T-helper 17 cell (primary cell): ENCODE measurements around the gene VPS45. TPM values are rescaled to one million over a fixed set of nuclear protein-coding genes. Genes with fewer than 3 reads are reported as not detected.
"Not testable (repeated sequence)": the region's sequence is repeated elsewhere in the genome, so short reads cannot be mapped to it uniquely, and the experiment has no call there.

Experiments
- ATAC-seq: fragments of 150-1000 bp; cut with Tn5 transposase; 2 replicates; pipeline ENCODE4 v1.10.0; 2021; ENCODE audit warnings: mild to moderate bottlenecking, moderate library complexity
- DNase-seq, 3 donors: peaks; one replicate each; pipeline versions ENCODE4 v3.0.0 to v3.0.0-alpha.2; 2020 to 2021
- H3K9me3 ChIP-seq: one replicate; pipeline ENCODE4 v1.7.0; 2013; ENCODE audit warnings: low read length, mild to moderate bottlenecking; ENCODE audit not compliant: control insufficient read depth, poor library complexity, severe bottlenecking
- H3K27ac Mint-ChIP-seq: one replicate; pipeline ENCODE4 v1.8.0; 2022; ENCODE audit warnings: mild to moderate bottlenecking, moderate library complexity, mixed read lengths
- H3K27me3 Mint-ChIP-seq: one replicate; pipeline ENCODE4 v1.8.0; 2022; ENCODE audit warnings: mixed read lengths
- H3K36me3 Mint-ChIP-seq: one replicate; pipeline ENCODE4 v1.8.0; 2022; ENCODE audit warnings: low read depth, mixed read lengths
- H3K4me1 Mint-ChIP-seq: one replicate; pipeline ENCODE4 v1.8.0; 2022; ENCODE audit warnings: mild to moderate bottlenecking, mixed read lengths
- H3K4me3 Mint-ChIP-seq: one replicate; pipeline ENCODE4 v1.8.0; 2022; ENCODE audit warnings: mild to moderate bottlenecking, moderate library complexity, mixed read lengths
- total RNA-seq, 4 donors: library from RNA in 2 of 4; stranded (reverse) in 2 of 4; gene quantifications; one replicate each; pipeline ENCODE4 v1.2.3 and lab custom pipeline; 2022 to 2026

VPS45 gene
- total RNA-seq, 2 donors from 2014 or later, result 17.5 to 18.4 TPM

- Mint-ChIP-seq H3K4me3 (no peak overlapping the region), H3K27ac (peak overlapping the region; percentile 89), H3K4me1 (peaks cover 15% of the 10 kb centered on the region), H3K27me3 (no peaks in the 10 kb centered on the region), H3K36me3 (peaks cover 4% of the 10 kb centered on the region)
- peak; percentile 49 for ATAC-seq
- no peaks in the 10 kb centered on the region for H3K9me3 ChIP-seq
- DNase-seq, result no peak
Measured at GRCh38 chr1:150118716-150119115, 51.1 kb downstream of the VPS45 start.

GRCh38 chr1:150121236-150121862 lies 53.8 kb downstream of the VPS45 start:
- Mint-ChIP-seq H3K36me3 (peaks cover 4% of the 10 kb centered on the region), H3K27ac (peak overlapping the region; percentile 81), H3K4me3 (no peak overlapping the region), H3K27me3 (no peaks in the 10 kb centered on the region), H3K4me1 (peaks cover 17% of the 10 kb centered on the region)
- no peak for ATAC-seq
- no peak for DNase-seq
- no peaks in the 10 kb centered on the region for H3K9me3 ChIP-seq

- ATAC-seq, result no peak
- DNase-seq, result no peak
- Mint-ChIP-seq H3K27me3 (no peaks in the 10 kb centered on the region), H3K27ac (no peak overlapping the region), H3K4me3 (no peak overlapping the region), H3K36me3 (peaks cover 4% of the 10 kb centered on the region), H3K4me1 (peaks cover 10% of the 10 kb centered on the region)
- H3K9me3 ChIP-seq, result no peaks in the 10 kb centered on the region
Measured at GRCh38 chr1:150126811-150127210, 59.2 kb downstream of the VPS45 start.

- DNase-seq, result no peak
- no peak for ATAC-seq
- Mint-ChIP-seq H3K27ac (no peak overlapping the region), H3K4me1 (peaks cover 8% of the 10 kb centered on the region), H3K27me3 (no peaks in the 10 kb centered on the region), H3K36me3 (no peaks in the 10 kb centered on the region), H3K4me3 (no peak overlapping the region)
- no peaks in the 10 kb centered on the region for H3K9me3 ChIP-seq
Measured at GRCh38 chr1:150127464-150127863, 59.9 kb downstream of the VPS45 start.

- Mint-ChIP-seq H3K4me3 (no peak overlapping the region), H3K27ac (no peak overlapping the region), H3K27me3 (no peaks in the 10 kb centered on the region), H3K36me3 (no peaks in the 10 kb centered on the region), H3K4me1 (peaks cover 11% of the 10 kb centered on the region)
- no peak for DNase-seq
- H3K9me3 ChIP-seq, result no peaks in the 10 kb centered on the region
- no peak for ATAC-seq
Measured at GRCh38 chr1:150127868-150128267, 60.3 kb downstream of the VPS45 start.

GRCh38 chr1:150132372-150132771 lies 64.8 kb downstream of the VPS45 start:
- Mint-ChIP-seq H3K36me3 (no peaks in the 10 kb centered on the region), H3K27me3 (no peaks in the 10 kb centered on the region), H3K4me1 (peaks cover 14% of the 10 kb centered on the region), H3K27ac (no peak overlapping the region), H3K4me3 (no peak overlapping the region)
- DNase-seq (no peak), ATAC-seq (no peak)
- H3K9me3 ChIP-seq, result no peaks in the 10 kb centered on the region

GRCh38 chr1:150134537-150134936 lies 67.0 kb downstream of the VPS45 start:
- no peak overlapping the region for H3K4me3 Mint-ChIP-seq
- ATAC-seq (no peak), DNase-seq (no peak)
- peaks cover 12% of the 10 kb centered on the region for H3K4me1 Mint-ChIP-seq
- H3K9me3 ChIP-seq, result no peaks in the 10 kb centered on the region
- no peaks in the 10 kb centered on the region for H3K36me3 Mint-ChIP-seq
- H3K27me3 Mint-ChIP-seq, result no peaks in the 10 kb centered on the region
- no peak overlapping the region for H3K27ac Mint-ChIP-seq

- H3K4me1 Mint-ChIP-seq, H3K27ac Mint-ChIP-seq, H3K4me3 Mint-ChIP-seq, DNase-seq, ATAC-seq, H3K9me3 ChIP-seq, H3K36me3 Mint-ChIP-seq, H3K27me3 Mint-ChIP-seq: not testable (repeated sequence)
Measured at GRCh38 chr1:150135400-150135799, 67.8 kb downstream of the VPS45 start.

- Mint-ChIP-seq H3K27ac (no peak overlapping the region), H3K27me3 (no peaks in the 10 kb centered on the region), H3K4me3 (no peak overlapping the region), H3K36me3 (no peaks in the 10 kb centered on the region), H3K4me1 (peaks cover 10% of the 10 kb centered on the region)
- ATAC-seq (no peak), DNase-seq (no peak)
- no peaks in the 10 kb centered on the region for H3K9me3 ChIP-seq
Measured at GRCh38 chr1:150138044-150138443, 70.5 kb downstream of the VPS45 start.

GRCh38 chr1:150141452-150141851 lies 73.9 kb downstream of the VPS45 start:
- no peak for ATAC-seq
- H3K9me3 ChIP-seq, result no peaks in the 10 kb centered on the region
- H3K4me3 Mint-ChIP-seq, result no peak overlapping the region
- H3K27ac Mint-ChIP-seq, result peak overlapping the region; percentile 49
- H3K4me1 Mint-ChIP-seq, result peaks cover 21% of the 10 kb centered on the region
- DNase-seq, result no peak
- no peaks in the 10 kb centered on the region for H3K36me3 Mint-ChIP-seq
- H3K27me3 Mint-ChIP-seq, result no peaks in the 10 kb centered on the region

- Mint-ChIP-seq H3K4me1 (peaks cover 28% of the 10 kb centered on the region), H3K36me3 (no peaks in the 10 kb centered on the region), H3K27me3 (no peaks in the 10 kb centered on the region), H3K27ac (peak overlapping the region; percentile 49), H3K4me3 (no peak overlapping the region)
- no peak for ATAC-seq
- H3K9me3 ChIP-seq, result no peaks in the 10 kb centered on the region
- DNase-seq, result no peak
Measured at GRCh38 chr1:150142083-150142482, 74.5 kb downstream of the VPS45 start.

GRCh38 chr1:150144606-150145005 lies 77.0 kb downstream of the VPS45 start:
- peaks cover 48% of the 10 kb centered on the region for H3K4me1 Mint-ChIP-seq
- ATAC-seq, result no peak
- H3K4me3 Mint-ChIP-seq, result no peak overlapping the region
- H3K27ac Mint-ChIP-seq, result peak overlapping the region; percentile 74
- no peaks in the 10 kb centered on the region for H3K9me3 ChIP-seq
- no peaks in the 10 kb centered on the region for H3K36me3 Mint-ChIP-seq
- no peaks in the 10 kb centered on the region for H3K27me3 Mint-ChIP-seq
- no peak for DNase-seq

- peak overlapping the region; percentile 80 for H3K27ac Mint-ChIP-seq
- H3K9me3 ChIP-seq, DNase-seq, H3K36me3 Mint-ChIP-seq, ATAC-seq, H3K4me3 Mint-ChIP-seq, H3K27me3 Mint-ChIP-seq: not testable (repeated sequence)
- H3K4me1 Mint-ChIP-seq, result peaks cover 46% of the 10 kb centered on the region
Measured at GRCh38 chr1:150146016-150146415, 78.4 kb downstream of the VPS45 start.

GRCh38 chr1:150146849-150147542 lies 79.4 kb downstream of the VPS45 start:
- DNase-seq (no peak), ATAC-seq (no peak)
- no peaks in the 10 kb centered on the region for H3K9me3 ChIP-seq
- Mint-ChIP-seq H3K27ac (peak overlapping the region; percentile 80), H3K4me1 (peaks cover 53% of the 10 kb centered on the region), H3K36me3 (peaks cover 5% of the 10 kb centered on the region), H3K4me3 (no peak overlapping the region), H3K27me3 (no peaks in the 10 kb centered on the region)
